Neuronal stem cell (in vitro differentiated cells): ENCODE data around the gene FKBP2.

ENCODE experiments used
- DNase-seq: peaks from one replicate; pipeline ENCODE4 v3.0.0-alpha.2; 2013; ENCODE audit warnings: low spot score
- H2AFZ ChIP-seq: one replicate; pipeline ENCODE4 v1.6.1; 2013; ENCODE audit warnings: mild to moderate bottlenecking, low read length, inconsistent platforms
- H2AK5ac ChIP-seq: 2 replicates; pipeline ENCODE4 v1.6.1; 2013; ENCODE audit warnings: low read depth, mild to moderate bottlenecking, inconsistent platforms, low read length, moderate library complexity, mixed read lengths
- H2BK120ac ChIP-seq: 2 replicates; pipeline ENCODE4 v1.6.1; 2013; ENCODE audit warnings: low read depth, mild to moderate bottlenecking, inconsistent platforms, low read length, moderate library complexity, mixed read lengths
- H2BK12ac ChIP-seq: one replicate; pipeline ENCODE4 v1.6.1; 2013; ENCODE audit warnings: low read length, inconsistent platforms
- H2BK15ac ChIP-seq: 2 replicates; pipeline ENCODE4 v1.6.1; 2013; ENCODE audit warnings: mild to moderate bottlenecking, low read length, inconsistent platforms, mixed read lengths
- H2BK5ac ChIP-seq: one replicate; pipeline ENCODE4 v1.6.1; 2013; ENCODE audit warnings: inconsistent platforms, mild to moderate bottlenecking, low read length, moderate library complexity
- H3K14ac ChIP-seq: one replicate; pipeline ENCODE4 v1.6.1; 2013; ENCODE audit warnings: low read length, inconsistent platforms
- H3K18ac ChIP-seq: 2 replicates; pipeline ENCODE4 v1.6.1; 2013; ENCODE audit warnings: low read length, inconsistent platforms
- H3K23ac ChIP-seq: 2 replicates; pipeline ENCODE4 v1.6.1; 2013; ENCODE audit warnings: low read depth, mild to moderate bottlenecking, mixed read lengths, low read length, inconsistent platforms; ENCODE audit not compliant: poor library complexity
- H3K27ac ChIP-seq: replicated peaks from 3 replicates; pipeline ENCODE4 v1.5.1; 2013; ENCODE audit warnings: low read length, inconsistent platforms
- H3K27me3 ChIP-seq, 3 experiments: 2 replicates each; pipeline ENCODE4 v1.6.1; 2013; ENCODE audit warnings: low read length in 3 of 3, mild to moderate bottlenecking in 2 of 3, inconsistent platforms in 1 of 3, low read depth in 1 of 3, mixed read lengths in 1 of 3, moderate library complexity in 1 of 3; ENCODE audit not compliant: control insufficient read depth in 3 of 3, insufficient read depth in 3 of 3
- H3K36me3 ChIP-seq, 2 donors: replicated peaks in 1 of 2; 2 replicates each; pipeline ENCODE4 v1.6.1; 2013; ENCODE audit warnings: low read length in 2 of 2; ENCODE audit not compliant: control insufficient read depth in 2 of 2, insufficient read depth in 2 of 2
- H3K4ac ChIP-seq: 2 replicates; pipeline ENCODE4 v1.6.1; 2013; ENCODE audit warnings: inconsistent platforms, mild to moderate bottlenecking, low read length, moderate library complexity
- H3K4me1 ChIP-seq, 2 donors: 1 replicate in 1 of 2; 2 replicates in 1 of 2; pipeline ENCODE4 v1.6.1; 2013; ENCODE audit warnings: low read length in 2 of 2, low read depth in 1 of 2; ENCODE audit not compliant: control insufficient read depth in 2 of 2, insufficient read depth in 1 of 2
- H3K4me2 ChIP-seq: one replicate; pipeline ENCODE4 v1.6.1; 2013; ENCODE audit warnings: mild to moderate bottlenecking, low read length, inconsistent platforms; ENCODE audit not compliant: insufficient read depth, poor library complexity, severe bottlenecking
- H3K4me3 ChIP-seq, 2 donors: 2 replicates each; pipeline ENCODE4 v1.5.1; 2013; ENCODE audit warnings: low read length in 2 of 2, mild to moderate bottlenecking in 2 of 2, inconsistent platforms in 1 of 2, moderate library complexity in 1 of 2
- H3K79me1 ChIP-seq: one replicate; pipeline ENCODE4 v1.6.1; 2013; ENCODE audit warnings: low read depth, mild to moderate bottlenecking, inconsistent platforms, low read length, moderate library complexity
- H3K9ac ChIP-seq: one replicate; pipeline ENCODE4 v1.6.1; 2013; ENCODE audit warnings: mild to moderate bottlenecking, low read depth, low read length, inconsistent platforms; ENCODE audit not compliant: poor library complexity
- H3K9me3 ChIP-seq, 2 donors: replicated peaks in 1 of 2; 2 replicates each; pipeline versions ENCODE3 to v1.6.1; 2013; ENCODE audit warnings: low read length in 2 of 2, mild to moderate bottlenecking in 2 of 2, inconsistent platforms in 1 of 2, low read depth in 1 of 2, mixed read lengths in 1 of 2, moderate library complexity in 1 of 2; ENCODE audit not compliant: control insufficient read depth in 2 of 2, insufficient read depth in 1 of 2
- H4K8ac ChIP-seq: one replicate; pipeline ENCODE4 v1.6.1; 2013; ENCODE audit warnings: low read depth, mild to moderate bottlenecking, inconsistent platforms, low read length, moderate library complexity
- H4K91ac ChIP-seq: one replicate; pipeline ENCODE4 v1.6.1; 2013; ENCODE audit warnings: low read length, low read depth, mild to moderate bottlenecking, inconsistent platforms; ENCODE audit not compliant: poor library complexity
- WGBS, 2 donors: extraction: QIAGEN DNeasy Blood & Tissue Kit; methylation state at CpG; one replicate each; pipeline ENCODE4 v1.1.7; 2013; ENCODE audit warnings: missing lambda C conversion rate in 2 of 2, mixed read lengths in 1 of 2; ENCODE audit not compliant: insufficient read length in 2 of 2, insufficient replicate concordance in 1 of 2; ENCODE audit errors: extremely low coverage in 2 of 2; 5-methylcytosine and 5-hydroxymethylcytosine counted together

Gene FKBP2

DNA sequence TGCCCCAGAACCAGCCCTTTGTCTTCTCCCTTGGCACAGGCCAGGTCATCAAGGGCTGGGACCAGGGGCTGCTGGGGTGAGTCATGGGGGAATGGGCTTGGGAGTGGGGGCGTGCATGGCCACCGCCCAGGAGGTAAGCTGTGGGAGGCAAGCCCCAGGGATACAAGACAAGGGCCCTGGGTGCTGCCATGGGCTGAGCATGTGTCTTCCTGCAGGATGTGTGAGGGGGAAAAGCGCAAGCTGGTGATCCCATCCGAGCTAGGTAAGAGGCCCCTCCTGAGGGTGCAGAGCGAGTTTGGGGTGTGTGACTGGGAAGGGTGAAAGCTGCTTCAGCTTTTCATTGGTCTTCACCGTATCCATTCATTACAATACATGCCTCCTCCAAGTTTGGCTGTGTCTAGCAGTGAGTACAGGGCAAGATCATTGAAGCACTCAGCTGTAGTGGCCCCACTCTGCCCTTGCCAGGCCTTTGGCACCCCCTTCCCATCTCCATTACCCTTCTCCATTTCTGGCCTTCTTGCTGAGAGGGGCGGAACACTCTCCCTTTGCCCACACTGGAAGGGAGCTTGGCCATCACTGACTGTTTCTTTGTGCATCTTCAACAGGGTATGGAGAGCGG is 2.5 kb downstream of the FKBP2 start:
- Histone ChIP-seq H4K91ac (no peak overlapping the region), H2AFZ (no peak overlapping the region), H2BK15ac (no peak overlapping the region), H3K4me1 (peaks cover 21% of the 10 kb centered on the region in 2 donors), H3K18ac (no peak overlapping the region), H3K4me2 (no peak overlapping the region), H3K27ac (no peak overlapping the region), H3K4ac (no peak overlapping the region), H2BK5ac (no peak overlapping the region), H3K9ac (no peak overlapping the region), H3K79me1 (peaks cover 21% of the 10 kb centered on the region), H3K14ac (no peak overlapping the region), H2BK12ac (no peak overlapping the region), H3K36me3 (peaks cover 11 to 19% of the 10 kb centered on the region in 2 donors), H3K27me3 (no peaks in the 10 kb centered on the region), H3K9me3 (no peaks in the 10 kb centered on the region), H3K4me3 (peak overlapping the region in 1 of 2 donors; percentile 23), H2AK5ac (no peak overlapping the region), H3K23ac (peak overlapping the region; percentile 52), H4K8ac (no peak overlapping the region), H2BK120ac (no peak overlapping the region)
- WGBS, 2 donors = no CpG with 5 or more reads among the region's 8 CpGs
- no peak for DNase-seq

DNA sequence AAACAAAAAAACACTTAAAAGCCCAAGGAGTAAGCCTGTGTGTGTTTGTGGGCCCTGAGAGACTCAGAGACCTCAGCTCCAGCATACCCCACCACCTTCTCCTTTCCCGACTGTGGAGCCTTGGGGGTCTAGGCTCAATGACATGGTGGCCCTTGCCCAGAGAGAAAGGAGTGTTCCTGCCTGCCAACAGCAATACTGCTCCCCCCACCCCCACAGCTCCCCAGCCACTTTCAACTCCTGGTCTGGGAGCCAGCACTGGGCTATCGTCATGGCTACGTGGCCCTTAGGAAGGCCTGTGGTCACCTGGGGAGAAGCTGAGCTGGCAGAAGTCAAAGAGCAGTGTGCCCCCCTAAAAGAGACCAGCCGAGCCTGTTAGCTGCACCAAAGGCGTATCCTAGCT is 3.2 kb downstream of the FKBP2 start:
- no peaks in the 10 kb centered on the region for H3K27me3 ChIP-seq
- no peak overlapping the region for H3K18ac ChIP-seq
- no peak overlapping the region for H3K9ac ChIP-seq
- peaks cover 11 to 19% of the 10 kb centered on the region in 2 donors for H3K36me3 ChIP-seq
- no peak overlapping the region for H3K4me3 ChIP-seq
- no peak for DNase-seq
- H2BK12ac ChIP-seq = no peak overlapping the region
- peaks cover 21% of the 10 kb centered on the region for H3K79me1 ChIP-seq
- H3K27ac ChIP-seq = no peak overlapping the region
- H3K9me3 ChIP-seq = no peaks in the 10 kb centered on the region
- no peak overlapping the region for H3K4ac ChIP-seq
- H4K91ac ChIP-seq = no peak overlapping the region
- no peak overlapping the region for H2BK5ac ChIP-seq
- H3K23ac ChIP-seq = no peak overlapping the region
- H2AFZ ChIP-seq = no peak overlapping the region
- no peak overlapping the region for H3K14ac ChIP-seq
- H2BK15ac ChIP-seq = no peak overlapping the region
- no CpG with 5 or more reads among the region's 5 CpGs for WGBS, 2 donors
- H3K4me1 ChIP-seq = peaks cover 24 to 28% of the 10 kb centered on the region in 2 donors
- no peak overlapping the region for H3K4me2 ChIP-seq
- H4K8ac ChIP-seq = no peak overlapping the region
- no peak overlapping the region for H2BK120ac ChIP-seq
- H2AK5ac ChIP-seq = no peak overlapping the region

DNA sequence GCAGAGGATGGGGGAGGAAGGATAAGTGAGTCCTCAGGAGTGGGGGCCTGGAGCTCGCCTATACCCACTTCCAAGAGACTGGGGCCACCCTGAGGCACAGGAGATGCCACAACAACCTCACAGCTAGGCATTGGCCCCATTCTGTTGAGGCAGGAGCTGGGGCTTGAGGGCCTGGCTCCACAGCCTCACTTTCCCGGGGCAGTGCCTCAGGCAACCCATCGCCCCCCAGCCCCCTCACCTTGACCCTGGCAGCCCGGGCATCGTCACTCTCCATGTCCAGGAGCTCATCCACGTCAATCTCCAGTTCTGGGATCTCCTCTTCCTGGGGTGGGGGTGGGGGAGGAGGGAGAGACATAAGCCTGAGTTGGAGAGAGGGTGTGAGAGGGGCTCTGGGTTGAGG is 4.1 kb downstream of the FKBP2 start:
- Histone ChIP-seq H4K91ac (no peak overlapping the region), H3K9me3 (no peaks in the 10 kb centered on the region), H3K4me3 (peak overlapping the region in 1 of 2 donors; percentile 70), H2BK120ac (no peak overlapping the region), H3K9ac (peak overlapping the region; percentile 0), H3K27ac (no peak overlapping the region), H3K4ac (no peak overlapping the region), H3K23ac (peak overlapping the region; percentile 2), H4K8ac (no peak overlapping the region), H2BK12ac (no peak overlapping the region), H2AFZ (no peak overlapping the region), H3K14ac (no peak overlapping the region), H3K4me2 (no peak overlapping the region), H2AK5ac (peak overlapping the region; percentile 6), H3K36me3 (peaks cover 11 to 19% of the 10 kb centered on the region in 2 donors), H3K18ac (no peak overlapping the region), H2BK5ac (peak overlapping the region; percentile 10), H2BK15ac (no peak overlapping the region), H3K4me1 (peaks cover 24 to 37% of the 10 kb centered on the region in 2 donors), H3K27me3 (no peaks in the 10 kb centered on the region), H3K79me1 (peaks cover 21% of the 10 kb centered on the region)
- no peak for DNase-seq
- no CpG with 5 or more reads among the region's 6 CpGs for WGBS, 2 donors

- Histone ChIP-seq H3K14ac (peak overlapping the region; percentile 79), H3K27ac (no peak overlapping the region), H3K4me1 (peaks cover 21 to 37% of the 10 kb centered on the region in 2 donors), H2AFZ (no peak overlapping the region), H3K23ac (peak overlapping the region; percentile 96), H3K4me2 (peak overlapping the region; percentile 84), H2BK15ac (no peak overlapping the region), H2BK120ac (peak overlapping the region; percentile 52), H3K18ac (peak overlapping the region; percentile 92), H3K79me1 (peaks cover 21% of the 10 kb centered on the region), H3K4ac (no peak overlapping the region), H2BK12ac (peak overlapping the region; percentile 97), H3K36me3 (peaks cover 11 to 19% of the 10 kb centered on the region in 2 donors), H4K91ac (no peak overlapping the region), H2AK5ac (peak overlapping the region; percentile 98), H4K8ac (peak overlapping the region; percentile 86), H3K4me3 (peak overlapping the region; percentile 70 to 94), H3K9me3 (no peaks in the 10 kb centered on the region), H3K27me3 (no peaks in the 10 kb centered on the region), H3K9ac (peak overlapping the region; percentile 95), H2BK5ac (peak overlapping the region; percentile 76)
- no peak for DNase-seq
- WGBS, 2 donors = no CpG with 5 or more reads among the region's 6 CpGs
Observed at GRCh38 chr11:64245401-64245796, 4.5 kb downstream of the FKBP2 start.
